Neuronal stem cell (in vitro differentiated cells): ENCODE data around the gene GALNT17.

Experiments used
- DNase-seq: peaks from one replicate; pipeline ENCODE4 v3.0.0-alpha.2; 2013; ENCODE audit warnings: low spot score
- H2AFZ ChIP-seq: one replicate; pipeline ENCODE4 v1.6.1; 2013; ENCODE audit warnings: mild to moderate bottlenecking, low read length, inconsistent platforms
- H2AK5ac ChIP-seq: 2 replicates; pipeline ENCODE4 v1.6.1; 2013; ENCODE audit warnings: low read depth, mild to moderate bottlenecking, inconsistent platforms, low read length, moderate library complexity, mixed read lengths
- H2BK120ac ChIP-seq: 2 replicates; pipeline ENCODE4 v1.6.1; 2013; ENCODE audit warnings: low read depth, mild to moderate bottlenecking, inconsistent platforms, low read length, moderate library complexity, mixed read lengths
- H2BK12ac ChIP-seq: one replicate; pipeline ENCODE4 v1.6.1; 2013; ENCODE audit warnings: low read length, inconsistent platforms
- H2BK15ac ChIP-seq: 2 replicates; pipeline ENCODE4 v1.6.1; 2013; ENCODE audit warnings: mild to moderate bottlenecking, low read length, inconsistent platforms, mixed read lengths
- H2BK5ac ChIP-seq: one replicate; pipeline ENCODE4 v1.6.1; 2013; ENCODE audit warnings: inconsistent platforms, mild to moderate bottlenecking, low read length, moderate library complexity
- H3K14ac ChIP-seq: one replicate; pipeline ENCODE4 v1.6.1; 2013; ENCODE audit warnings: low read length, inconsistent platforms
- H3K18ac ChIP-seq: 2 replicates; pipeline ENCODE4 v1.6.1; 2013; ENCODE audit warnings: low read length, inconsistent platforms
- H3K23ac ChIP-seq: 2 replicates; pipeline ENCODE4 v1.6.1; 2013; ENCODE audit warnings: low read depth, mild to moderate bottlenecking, mixed read lengths, low read length, inconsistent platforms; ENCODE audit not compliant: poor library complexity
- H3K27ac ChIP-seq: replicated peaks from 3 replicates; pipeline ENCODE4 v1.5.1; 2013; ENCODE audit warnings: low read length, inconsistent platforms
- H3K27me3 ChIP-seq, 3 experiments: 2 replicates each; pipeline ENCODE4 v1.6.1; 2013; ENCODE audit warnings: low read length in 3 of 3, mild to moderate bottlenecking in 2 of 3, inconsistent platforms in 1 of 3, low read depth in 1 of 3, mixed read lengths in 1 of 3, moderate library complexity in 1 of 3; ENCODE audit not compliant: control insufficient read depth in 3 of 3, insufficient read depth in 3 of 3
- H3K36me3 ChIP-seq, 2 donors: replicated peaks in 1 of 2; 2 replicates each; pipeline ENCODE4 v1.6.1; 2013; ENCODE audit warnings: low read length in 2 of 2; ENCODE audit not compliant: control insufficient read depth in 2 of 2, insufficient read depth in 2 of 2
- H3K4ac ChIP-seq: 2 replicates; pipeline ENCODE4 v1.6.1; 2013; ENCODE audit warnings: inconsistent platforms, mild to moderate bottlenecking, low read length, moderate library complexity
- H3K4me1 ChIP-seq, 2 donors: 1 replicate in 1 of 2; 2 replicates in 1 of 2; pipeline ENCODE4 v1.6.1; 2013; ENCODE audit warnings: low read length in 2 of 2, low read depth in 1 of 2; ENCODE audit not compliant: control insufficient read depth in 2 of 2, insufficient read depth in 1 of 2
- H3K4me2 ChIP-seq: one replicate; pipeline ENCODE4 v1.6.1; 2013; ENCODE audit warnings: mild to moderate bottlenecking, low read length, inconsistent platforms; ENCODE audit not compliant: insufficient read depth, poor library complexity, severe bottlenecking
- H3K4me3 ChIP-seq, 2 donors: 2 replicates each; pipeline ENCODE4 v1.5.1; 2013; ENCODE audit warnings: low read length in 2 of 2, mild to moderate bottlenecking in 2 of 2, inconsistent platforms in 1 of 2, moderate library complexity in 1 of 2
- H3K79me1 ChIP-seq: one replicate; pipeline ENCODE4 v1.6.1; 2013; ENCODE audit warnings: low read depth, mild to moderate bottlenecking, inconsistent platforms, low read length, moderate library complexity
- H3K9ac ChIP-seq: one replicate; pipeline ENCODE4 v1.6.1; 2013; ENCODE audit warnings: mild to moderate bottlenecking, low read depth, low read length, inconsistent platforms; ENCODE audit not compliant: poor library complexity
- H3K9me3 ChIP-seq, 2 donors: replicated peaks in 1 of 2; 2 replicates each; pipeline versions ENCODE3 to v1.6.1; 2013; ENCODE audit warnings: low read length in 2 of 2, mild to moderate bottlenecking in 2 of 2, inconsistent platforms in 1 of 2, low read depth in 1 of 2, mixed read lengths in 1 of 2, moderate library complexity in 1 of 2; ENCODE audit not compliant: control insufficient read depth in 2 of 2, insufficient read depth in 1 of 2
- H4K8ac ChIP-seq: one replicate; pipeline ENCODE4 v1.6.1; 2013; ENCODE audit warnings: low read depth, mild to moderate bottlenecking, inconsistent platforms, low read length, moderate library complexity
- H4K91ac ChIP-seq: one replicate; pipeline ENCODE4 v1.6.1; 2013; ENCODE audit warnings: low read length, low read depth, mild to moderate bottlenecking, inconsistent platforms; ENCODE audit not compliant: poor library complexity
- WGBS, 2 donors: extraction: QIAGEN DNeasy Blood & Tissue Kit; methylation state at CpG; one replicate each; pipeline ENCODE4 v1.1.7; 2013; ENCODE audit warnings: missing lambda C conversion rate in 2 of 2, mixed read lengths in 1 of 2; ENCODE audit not compliant: insufficient read length in 2 of 2, insufficient replicate concordance in 1 of 2; ENCODE audit errors: extremely low coverage in 2 of 2; 5-methylcytosine and 5-hydroxymethylcytosine counted together

The GALNT17 gene

GRCh38 chr7:71338866-71339265, 206.9 kb downstream of the GALNT17 start:
- H3K14ac ChIP-seq, result no peak overlapping the region
- H3K4me3 ChIP-seq, result no peak overlapping the region
- H2BK5ac ChIP-seq, result no peak overlapping the region
- peaks cover 0 to 2% of the 10 kb centered on the region in 2 donors for H3K4me1 ChIP-seq
- no peak overlapping the region for H2BK15ac ChIP-seq
- no peak overlapping the region for H4K8ac ChIP-seq
- no peak overlapping the region for H4K91ac ChIP-seq
- peaks cover 2 to 16% of the 10 kb centered on the region in 2 donors for H3K9me3 ChIP-seq
- H3K4ac ChIP-seq, result no peak overlapping the region
- no peak overlapping the region for H3K27ac ChIP-seq
- no peak overlapping the region for H3K9ac ChIP-seq
- no peak overlapping the region for H2AK5ac ChIP-seq
- H3K79me1 ChIP-seq, result peaks cover under 1% of the 10 kb centered on the region
- DNase-seq, result no peak
- no peak overlapping the region for H3K23ac ChIP-seq
- H3K18ac ChIP-seq, result no peak overlapping the region
- H2BK120ac ChIP-seq, result no peak overlapping the region
- H2AFZ ChIP-seq, result no peak overlapping the region
- H3K4me2 ChIP-seq, result no peak overlapping the region
- no peaks in the 10 kb centered on the region for H3K27me3 ChIP-seq
- no CpG with 5 or more reads among the region's 2 CpGs for WGBS, 2 donors
- no peak overlapping the region for H2BK12ac ChIP-seq
- H3K36me3 ChIP-seq, result peaks cover 0 to 9% of the 10 kb centered on the region in 2 donors

DNA sequence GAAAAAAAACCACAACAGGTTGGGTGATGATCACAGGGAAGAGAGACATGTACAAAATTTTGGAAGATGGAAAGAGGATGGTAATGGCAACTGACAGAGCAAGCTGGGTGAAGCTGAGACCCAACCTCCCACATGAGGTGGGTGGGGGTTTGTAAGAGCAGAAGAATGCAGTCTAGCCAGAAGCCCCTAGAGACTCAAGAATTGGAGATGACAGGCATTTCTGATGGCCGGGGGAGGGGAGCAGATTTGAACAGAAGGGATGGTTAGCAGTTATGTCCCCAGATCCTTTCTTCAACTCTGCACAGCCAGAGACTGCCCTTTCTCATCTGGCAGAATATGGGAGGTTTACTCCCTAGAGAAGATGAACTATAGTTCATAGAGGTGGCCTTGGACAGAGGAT, 208.0 kb downstream of the GALNT17 start:
- Histone ChIP-seq H3K4me1 (peaks cover 0 to 2% of the 10 kb centered on the region in 2 donors), H2BK5ac (no peak overlapping the region), H3K27ac (no peak overlapping the region), H3K36me3 (peaks cover 0 to 9% of the 10 kb centered on the region in 2 donors), H3K9ac (no peak overlapping the region), H4K91ac (no peak overlapping the region), H2BK12ac (no peak overlapping the region), H3K27me3 (no peaks in the 10 kb centered on the region), H3K23ac (no peak overlapping the region), H3K4ac (no peak overlapping the region), H2AFZ (no peak overlapping the region), H2AK5ac (no peak overlapping the region), H3K18ac (no peak overlapping the region), H3K4me3 (no peak overlapping the region), H3K4me2 (no peak overlapping the region), H3K79me1 (peaks cover 1% of the 10 kb centered on the region), H3K14ac (no peak overlapping the region), H4K8ac (no peak overlapping the region), H2BK15ac (no peak overlapping the region), H2BK120ac (no peak overlapping the region), H3K9me3 (peaks cover 4 to 16% of the 10 kb centered on the region in 2 donors)
- no CpG with 5 or more reads among the region's 1 CpG for WGBS, 2 donors
- no peak for DNase-seq

DNA sequence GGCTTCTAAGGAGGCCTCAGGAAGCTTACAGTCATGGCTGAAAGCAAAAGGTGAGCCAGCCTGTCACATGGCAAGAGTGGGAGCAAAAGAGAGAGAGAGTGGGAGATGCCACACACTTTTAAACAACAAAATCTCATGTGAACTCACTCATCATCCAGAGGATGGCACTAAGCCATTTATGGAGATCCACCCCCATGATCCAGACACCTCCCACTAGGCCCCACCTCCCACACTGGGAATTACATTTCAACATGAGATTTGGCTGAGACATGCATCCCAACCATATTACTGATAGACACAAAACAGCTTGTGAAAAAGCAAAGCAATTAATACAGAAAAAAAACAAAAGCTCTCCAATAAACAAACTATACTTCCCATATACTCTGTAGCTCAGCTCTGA, 210.3 kb downstream of the GALNT17 start:
- Histone ChIP-seq H3K18ac (no peak overlapping the region), H3K27me3 (no peaks in the 10 kb centered on the region), H3K4ac (no peak overlapping the region), H3K9ac (no peak overlapping the region), H2BK12ac (no peak overlapping the region), H2AK5ac (no peak overlapping the region), H3K4me2 (no peak overlapping the region), H2BK15ac (no peak overlapping the region), H4K8ac (no peak overlapping the region), H2BK120ac (no peak overlapping the region), H4K91ac (no peak overlapping the region), H3K14ac (no peak overlapping the region), H3K79me1 (peaks cover 1% of the 10 kb centered on the region), H3K4me1 (peaks cover 0 to 2% of the 10 kb centered on the region in 2 donors), H3K27ac (no peak overlapping the region), H3K36me3 (no peaks in the 10 kb centered on the region), H3K4me3 (no peak overlapping the region), H2AFZ (no peak overlapping the region), H3K9me3 (peaks cover 2 to 8% of the 10 kb centered on the region in 2 donors), H2BK5ac (no peak overlapping the region), H3K23ac (no peak overlapping the region)
- DNase-seq, result no peak

DNA sequence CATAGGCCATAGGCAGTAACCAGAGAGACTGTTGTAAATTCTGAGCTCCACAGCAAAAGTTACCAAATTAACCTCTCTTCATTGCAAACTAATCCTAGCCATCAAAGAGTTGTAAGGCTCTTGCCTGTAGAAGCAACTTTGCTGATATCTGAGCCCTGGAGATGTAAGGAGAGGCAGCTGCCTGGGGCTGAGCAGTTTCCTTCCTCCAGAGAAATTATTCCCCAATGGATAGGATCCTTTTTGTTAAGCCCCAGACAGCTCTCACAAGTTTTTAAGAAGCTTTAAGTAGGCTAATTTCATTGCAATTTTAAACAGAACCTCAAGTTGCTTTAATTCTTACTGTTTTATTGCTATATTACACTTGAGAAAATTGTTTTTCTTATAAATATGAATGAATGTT, 211.1 kb downstream of the GALNT17 start:
- no peak overlapping the region for H2BK120ac ChIP-seq
- no peak overlapping the region for H2BK12ac ChIP-seq
- no peak overlapping the region for H3K4ac ChIP-seq
- no peak overlapping the region for H2BK5ac ChIP-seq
- no peak overlapping the region for H3K4me3 ChIP-seq
- no peak overlapping the region for H3K23ac ChIP-seq
- H3K4me1 ChIP-seq, result peaks cover 0 to 2% of the 10 kb centered on the region in 2 donors
- H2AFZ ChIP-seq, result no peak overlapping the region
- no peak overlapping the region for H3K14ac ChIP-seq
- H3K36me3 ChIP-seq, result no peaks in the 10 kb centered on the region
- H3K27ac ChIP-seq, result no peak overlapping the region
- H2AK5ac ChIP-seq, result no peak overlapping the region
- no peak overlapping the region for H3K4me2 ChIP-seq
- no peak overlapping the region for H2BK15ac ChIP-seq
- no peak overlapping the region for H3K18ac ChIP-seq
- peaks cover 2 to 8% of the 10 kb centered on the region in 2 donors for H3K9me3 ChIP-seq
- no peak for DNase-seq
- H4K8ac ChIP-seq, result no peak overlapping the region
- no peak overlapping the region for H4K91ac ChIP-seq
- no peak overlapping the region for H3K9ac ChIP-seq
- H3K79me1 ChIP-seq, result peaks cover 1% of the 10 kb centered on the region
- no peaks in the 10 kb centered on the region for H3K27me3 ChIP-seq
